ENCODE measurements around the gene RNF25. TPM values are rescaled to one million over a fixed set of nuclear protein-coding genes. Genes with fewer than 3 reads are reported as not detected.

RNF25 gene
- total and polyA plus RNA-seq, 2 of the 8 experiments (the other 6 are each of a cell fraction or from before 2014, with no cell fraction given) = 19.6 to 29.6 TPM

GRCh38 chr2:218716070-218716469 is 44.3 kb upstream of the RNF25 start:
- no peaks in the 10 kb centered on the region for H3K9me3 ChIP-seq (ENCODE audit: insufficient read depth in 2 of 2, low read depth in 1 of 2, low read length in 1 of 2)
- H3K9ac ChIP-seq (replicated peaks in 1 of 4; ENCODE audit: extremely low read depth in 1 of 4, low read depth in 3 of 4, low read length in 3 of 4) = no peak overlapping the region
- H3K14ac ChIP-seq (ENCODE audit: insufficient read length) = no peak overlapping the region
- WGBS, 2 experiments (ENCODE audit: extremely low coverage in 1 of 2, insufficient coverage in 1 of 2, insufficient read length in 1 of 2, insufficient replicate concordance in 2 of 2, low coverage in 1 of 2, low lambda C conversion rate in 2 of 2, missing lambda C conversion rate in 1 of 2) = 95% methylated on average over 4 of the region's 4 CpGs; no CpG with 5 or more reads in 1 of the 2 experiments
- H3K18ac ChIP-seq (ENCODE audit: extremely low read depth, low read length) = no peak overlapping the region
- DNase-seq (ENCODE audit: low read depth in 1 of 2, low spot score in 2 of 2) (no peak), FAIRE-seq (no peak)
- no peak overlapping the region for H2BK12ac ChIP-seq (ENCODE audit: low read depth, low read length)
- H4K91ac ChIP-seq (replicated peaks; ENCODE audit: insufficient read length, low read length) = no peak overlapping the region
- no peaks in the 10 kb centered on the region for H3K27me3 ChIP-seq (replicated peaks in 1 of 4; ENCODE audit: control insufficient read depth in 3 of 4, extremely low read depth in 1 of 4, insufficient read depth in 3 of 4, low read length in 3 of 4)
- no peak overlapping the region for H2BK120ac ChIP-seq (replicated peaks; ENCODE audit: low read depth, low read length)
- H2BK20ac ChIP-seq (ENCODE audit: low read length) = no peak overlapping the region
- H3K36me3 ChIP-seq (ENCODE audit: control insufficient read depth in 2 of 4, insufficient read depth in 4 of 4, low read length in 3 of 4) = peaks cover 0 to 9% (median 0%) of the 10 kb centered on the region in 4 experiments; a peak in 1 of 8 replicates
- no peak overlapping the region for H2BK15ac ChIP-seq (ENCODE audit: low read length)
- no peak overlapping the region for H3K23ac ChIP-seq (ENCODE audit: insufficient read length)
- no peak overlapping the region for H3K4me2 ChIP-seq (ENCODE audit: insufficient read depth in 1 of 2, low read depth in 2 of 2, low read length in 2 of 2)
- H4K5ac ChIP-seq (ENCODE audit: insufficient read length, low read depth, low read length) = no peak overlapping the region
- CTCF ChIA-PET (ENCODE audit: partially characterized antibody) = interaction anchor here (2.1 to 4.5 kb wide), 3 partner anchors 10 to 136 kb away, joined by 5 to 17 read pairs (median 6); no protein-coding TSS in a partner anchor
- no peak overlapping the region for H3K56ac ChIP-seq (replicated peaks; ENCODE audit: insufficient read length, low read depth, low read length)
- no peak overlapping the region for H2AK5ac ChIP-seq (ENCODE audit: low read depth, low read length)
- no peak overlapping the region for H3K27ac ChIP-seq (ENCODE audit: low read depth, low read length)
- H2BK5ac ChIP-seq (ENCODE audit: low read depth, low read length) = no peak overlapping the region
- 0 out of 2 replicates have a peak, but pooled peaks cover 2% of the 10 kb centered on the region for H3K23me2 ChIP-seq (ENCODE audit: low read depth, low read length)
- peaks cover 0 to 11% (median 4%) of the 10 kb centered on the region in 4 experiments; a peak in 5 of 7 replicates for H3K4me1 ChIP-seq (replicated peaks in 1 of 4; ENCODE audit: control insufficient read depth in 3 of 4, insufficient read depth in 4 of 4, low read length in 3 of 4)
- no peak overlapping the region for H3K4me3 ChIP-seq (ENCODE audit: extremely low read depth in 1 of 4, insufficient read depth in 2 of 4, low read depth in 3 of 4, low read length in 4 of 4)
- H3K79me2 ChIP-seq (ENCODE audit: control insufficient read depth in 1 of 2, insufficient read depth in 2 of 2, low read length in 2 of 2) = peaks cover 9 to 82% of the 10 kb centered on the region in 2 experiments
- H3K79me1 ChIP-seq (ENCODE audit: low read depth, low read length) = peaks cover 9% of the 10 kb centered on the region; the same call in 1 of the 2 replicates
- H2AFZ ChIP-seq (ENCODE audit: low read length) = no peak overlapping the region
- H4K20me1 ChIP-seq (replicated peaks in 1 of 2; ENCODE audit: control insufficient read depth in 1 of 2, insufficient read depth in 2 of 2, low read length in 2 of 2) = peaks cover 3 to 10% of the 10 kb centered on the region in 2 experiments
- POLR2A ChIA-PET (ENCODE audit: partially characterized antibody) = no interaction called here
- no peak overlapping the region for H3K4ac ChIP-seq (replicated peaks; ENCODE audit: insufficient read length, low read depth, low read length)
- no peak overlapping the region for H4K8ac ChIP-seq (ENCODE audit: extremely low read depth, insufficient read depth, low read length)
- TF ChIP-seq SIRT6 (IDR thresholded peaks at IDR 0.05; ENCODE audit: low read length) = no peak
- no peak for TF ChIP-seq EZH2 (IDR thresholded peaks at IDR 0.05; ENCODE audit: low read depth, low read length, severe bottlenecking)
- TF ChIP-seq CTCF (IDR thresholded peaks at IDR 0.05; ENCODE audit: control extremely low read depth in 1 of 3, insufficient read depth in 1 of 3, low read depth in 1 of 3, low read length in 3 of 3) = no peak
- TF ChIP-seq SUZ12 (IDR thresholded peaks at IDR 0.05; ENCODE audit: low read length) = no peak
- TF ChIP-seq YY1 (IDR thresholded peaks at IDR 0.05; ENCODE audit: low read depth, low read length) = no peak
- TF ChIP-seq BRCA1 (IDR thresholded peaks at IDR 0.05; ENCODE audit: low read depth, low read length) = no peak
- no peak for TF ChIP-seq GABPA (IDR thresholded peaks at IDR 0.05; ENCODE audit: borderline replicate concordance, insufficient read depth, low read length)
- no peak for TF ChIP-seq RAD21 (IDR thresholded peaks at IDR 0.05 in 1 of 2, conservative IDR thresholded peaks at IDR 0.05 in 1 of 2; ENCODE audit: low read depth in 2 of 2, low read length in 2 of 2)
- TF ChIP-seq KDM1A (IDR thresholded peaks at IDR 0.05; ENCODE audit: borderline replicate concordance, low read length) = no peak
- no peak for TF ChIP-seq JUN (IDR thresholded peaks at IDR 0.05; ENCODE audit: low read depth, low read length)
- no peak for TF ChIP-seq ASH2L (IDR thresholded peaks at IDR 0.05; ENCODE audit: low read length)
- TF ChIP-seq SP2 (IDR thresholded peaks at IDR 0.05; ENCODE audit: low read length) = no peak

Data from H1 (cell line).